IMR-90 (cell line): ENCODE results near the gene ENPP6. TPM values are rescaled to one million over a fixed set of nuclear protein-coding genes. Genes with fewer than 3 reads are reported as not detected.

ENCODE experiments used
- ATAC-seq: fragments of 200-7000 bp; cut with Tn5 transposase; 2 replicates; pipeline ENCODE4 v1.9.1; 2020; ENCODE audit warnings: low read depth, mild to moderate bottlenecking, moderate library complexity
- BruUV-seq: library from RNA; stranded (reverse); fragments of 400-500 nt; replicated peaks from 2 replicates; lab custom pipeline; 2021; lab: Mats Ljungman, UMichigan
- CTCF ChIA-PET: fragments of 300-600 bp; formaldehyde crosslinking; extraction: SDS; loops from one replicate; lab custom pipeline; 2021; ENCODE audit warnings: antibody characterized with exemption; lab: Yijun Ruan, JAX
- POLR2A ChIA-PET: fragments of 300-600 bp; sonication (Branson Sonifier 250); formaldehyde crosslinking; loops from one replicate; lab custom pipeline; 2022; ENCODE audit warnings: antibody characterized with exemption; ENCODE audit not compliant: unreplicated experiment; lab: Charles Lee
- DNase-seq: peaks from one replicate; pipeline ENCODE4 v3.0.0; 2013
- H2AFZ ChIP-seq: replicated peaks from 2 replicates; pipeline ENCODE3; 2013; ENCODE audit warnings: low read length, mild to moderate bottlenecking; ENCODE audit not compliant: poor library complexity
- H2AK5ac ChIP-seq: 2 replicates; pipeline ENCODE4 v1.6.1; 2013; ENCODE audit warnings: low read depth, low read length, inconsistent platforms
- H2AK9ac ChIP-seq: replicated peaks from 2 replicates; pipeline ENCODE3; 2013; ENCODE audit warnings: mild to moderate bottlenecking, low read depth, low read length, moderate library complexity; ENCODE audit not compliant: poor library complexity
- H2BK120ac ChIP-seq: 2 replicates; pipeline ENCODE4 v1.6.1; 2013; ENCODE audit warnings: low read depth, low read length, inconsistent platforms
- H2BK15ac ChIP-seq: 3 replicates; pipeline ENCODE4 v1.6.1; 2013; ENCODE audit warnings: low read depth, low read length, inconsistent platforms
- H2BK20ac ChIP-seq: 2 replicates; pipeline ENCODE4 v1.6.1; 2013; ENCODE audit warnings: low read depth, mild to moderate bottlenecking, inconsistent platforms, low read length, moderate library complexity
- H2BK5ac ChIP-seq: 2 replicates; pipeline ENCODE4 v1.6.1; 2013; ENCODE audit warnings: mild to moderate bottlenecking, low read depth, low read length, inconsistent platforms; ENCODE audit not compliant: poor library complexity, severe bottlenecking
- H3K14ac ChIP-seq: replicated peaks from 2 replicates; pipeline ENCODE4 v1.6.1; 2013; ENCODE audit warnings: low read depth, low read length, inconsistent platforms
- H3K18ac ChIP-seq: 2 replicates; pipeline ENCODE4 v1.6.1; 2013; ENCODE audit warnings: low read depth, low read length, control low read depth
- H3K23ac ChIP-seq: 2 replicates; pipeline ENCODE4 v1.6.1; 2013; ENCODE audit warnings: low read depth, low read length, inconsistent platforms
- H3K27ac ChIP-seq: 2 replicates; pipeline ENCODE4 v1.5.1; 2013; ENCODE audit warnings: mild to moderate bottlenecking, control low read depth, low read length; ENCODE audit not compliant: insufficient read depth
- H3K27me3 ChIP-seq: 2 replicates; pipeline ENCODE4 v1.6.1; 2013; ENCODE audit warnings: low read length; ENCODE audit not compliant: control insufficient read depth, insufficient read depth
- H3K36me3 ChIP-seq: 2 replicates; pipeline ENCODE4 v1.6.1; 2013; ENCODE audit warnings: low read length, mixed read lengths; ENCODE audit not compliant: control insufficient read depth, insufficient read depth
- H3K4ac ChIP-seq: 2 replicates; pipeline ENCODE4 v1.6.1; 2013; ENCODE audit warnings: low read depth, low read length, inconsistent platforms
- H3K4me1 ChIP-seq: 2 replicates; pipeline ENCODE4 v1.6.1; 2013; ENCODE audit warnings: low read length, mixed read lengths; ENCODE audit not compliant: control insufficient read depth, insufficient read depth
- H3K4me2 ChIP-seq: 2 replicates; pipeline ENCODE4 v1.6.1; 2013; ENCODE audit warnings: low read depth, mild to moderate bottlenecking, control low read depth, low read length, moderate library complexity
- H3K4me3 ChIP-seq: 2 replicates; pipeline ENCODE4 v1.5.1; 2013; ENCODE audit warnings: low read depth, mild to moderate bottlenecking, control low read depth, low read length, moderate library complexity; ENCODE audit not compliant: insufficient read depth
- H3K56ac ChIP-seq: 2 replicates; pipeline ENCODE4 v1.6.1; 2013; ENCODE audit warnings: low read length, inconsistent platforms; ENCODE audit not compliant: insufficient read depth; ENCODE audit errors: extremely low read depth
- H3K79me1 ChIP-seq, 2 experiments: 2 replicates each; pipeline ENCODE4 v1.6.1; 2013; ENCODE audit warnings: low read length in 2 of 2, inconsistent platforms in 1 of 2, low read depth in 1 of 2
- H3K9ac ChIP-seq: 2 replicates; pipeline ENCODE4 v1.6.1; 2013; ENCODE audit warnings: low read depth, low read length, control low read depth
- H3K9me1 ChIP-seq: 2 replicates; pipeline ENCODE4 v1.6.1; 2013; ENCODE audit warnings: low read length, inconsistent platforms; ENCODE audit not compliant: insufficient read depth
- H3K9me3 ChIP-seq: 2 replicates; pipeline ENCODE4 v1.6.1; 2013; ENCODE audit warnings: low read length; ENCODE audit not compliant: control insufficient read depth, insufficient read depth
- H4K20me1 ChIP-seq: 2 replicates; pipeline ENCODE4 v1.6.1; 2013; ENCODE audit warnings: low read length, inconsistent platforms; ENCODE audit not compliant: insufficient read depth
- H4K5ac ChIP-seq: 2 replicates; pipeline ENCODE4 v1.6.1; 2013; ENCODE audit warnings: mild to moderate bottlenecking, low read depth, low read length, control low read depth
- H4K8ac ChIP-seq, 2 experiments: 2 replicates each; pipeline ENCODE4 v1.6.1; 2013; ENCODE audit warnings: low read depth in 2 of 2, low read length in 2 of 2, control low read depth in 1 of 2, inconsistent platforms in 1 of 2
- H4K91ac ChIP-seq: 2 replicates; pipeline ENCODE4 v1.6.1; 2013; ENCODE audit warnings: low read depth, low read length, inconsistent platforms; ENCODE audit not compliant: insufficient read depth
- BHLHE40 ChIP-seq: fragments of 150-350 bp; IDR thresholded peaks from 2 replicates; pipeline ENCODE4 v1.6.1; 2016; ENCODE audit warnings: mild to moderate bottlenecking, low read depth, low read length
- WGBS, 2 experiments: methylation state at CpG; one replicate each; pipeline versions ENCODE4 v1.1.5 to v1.1.7; 2013; ENCODE audit warnings: missing lambda C conversion rate in 2 of 2; ENCODE audit not compliant: insufficient read length in 1 of 2; ENCODE audit errors: extremely low coverage in 2 of 2; 5-methylcytosine and 5-hydroxymethylcytosine counted together
- dilution Hi-C: fragments of 300-500 bp; cut with HindIII; formaldehyde crosslinking; loops from one replicate; pipeline ENCODE4 v1.14.3; 2018; ENCODE audit warnings: low sequenced_read_pairs; ENCODE audit not compliant: unreplicated experiment
- in situ Hi-C: fragments of 300-500 bp; cut with MboI; formaldehyde crosslinking; loops from 3 replicates; pipeline ENCODE4 v1.14.3; 2019; ENCODE audit warnings: low sequenced_read_pairs, inconsistent platforms, mixed read lengths
- intact Hi-C: fragments of 100-400 bp; cut with micrococcal nuclease; formaldehyde crosslinking; loops from 2 replicates; pipeline ENCODE4 v1.10.0; 2022
- polyA plus RNA-seq, 3 experiments: library from polyadenylated mRNA; depleted of rRNA; stranded (reverse); fragments of >200 nt; gene quantifications; 2 replicates each; pipeline ENCODE4 v1.2.3, GENCODE V29; 2012; ENCODE audit warnings: low replicate concordance in 1 of 3
- total RNA-seq: library from RNA; depleted of rRNA; stranded (reverse); fragments of >200 nt; gene quantifications from 2 replicates; pipeline ENCODE4 v1.2.3, GENCODE V29; 2012
- TF ChIP-seq, protein P1 (sequence below): conservative IDR thresholded peaks from 2 replicates; pipeline ENCODE4 v1.5.1; 2012; ENCODE audit warnings: mild to moderate bottlenecking, low read depth, low read length, improper control_type of control experiment

Gene ENPP6
- total and polyA plus RNA-seq, 2 of the 4 experiments (the other 2 are of a cell fraction), result not detected

DNA sequence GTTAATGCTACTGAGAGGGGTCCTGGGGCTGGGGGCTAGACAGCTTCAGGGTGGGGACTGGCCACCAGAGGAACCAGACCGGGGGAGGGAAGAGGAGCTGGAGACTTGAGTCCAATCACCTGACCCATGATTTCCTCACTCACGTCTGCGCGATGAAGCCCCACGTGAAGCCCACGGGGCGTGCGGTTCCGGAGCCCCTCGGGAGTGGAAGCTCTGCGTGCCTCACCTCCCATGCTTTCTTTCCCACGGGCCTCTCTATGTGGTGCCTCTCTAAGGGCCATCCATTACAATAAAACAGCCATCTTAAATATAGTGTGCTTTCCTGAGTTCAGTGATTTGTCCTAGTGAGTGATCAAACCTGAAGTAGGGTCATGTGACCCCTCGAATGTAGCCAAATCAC lies 119.9 kb downstream of the ENPP6 start:
- dilution Hi-C loops (no loop called here), intact Hi-C loops (loop anchor here (5.0 kb wide), 2 partner anchors 81 to 111 kb away; no protein-coding TSS in a partner anchor), in situ Hi-C loops (loop anchor here (5.0 kb wide), 1 partner anchor 261 kb away; no protein-coding TSS in a partner anchor)
- WGBS, 2 experiments, result 97% methylated on average over 7 of the region's 13 CpGs; no CpG with 5 or more reads in 1 of the 2 experiments
- no peaks in the 10 kb centered on the region; the same call in 1 of the 2 replicates for H3K27me3 ChIP-seq
- no peak overlapping the region for H4K8ac ChIP-seq
- H2AK5ac ChIP-seq, result no peak overlapping the region
- peaks cover 18% of the 10 kb centered on the region; the same call in 1 of the 2 replicates for H3K4me1 ChIP-seq
- CTCF ChIA-PET, result interaction anchor here (1.1 kb wide), 1 partner anchor 32 kb away, joined by 5 read pairs; no protein-coding TSS in a partner anchor
- no peak overlapping the region for H2BK120ac ChIP-seq
- no peak overlapping the region for H3K4me3 ChIP-seq
- no peak overlapping the region for H3K9ac ChIP-seq
- H3K79me1 ChIP-seq, result no peaks in the 10 kb centered on the region
- no peak overlapping the region for H2BK15ac ChIP-seq
- no peak overlapping the region for H3K56ac ChIP-seq
- no peak overlapping the region for H3K4me2 ChIP-seq
- no peak overlapping the region; the same call in 1 of the 2 replicates for H3K18ac ChIP-seq
- no peak overlapping the region for H2BK20ac ChIP-seq
- no peaks in the 10 kb centered on the region for H3K9me3 ChIP-seq
- no peaks in the 10 kb centered on the region for H3K36me3 ChIP-seq
- no peak overlapping the region for H3K14ac ChIP-seq
- POLR2A ChIA-PET, result no interaction called here
- 0 out of 2 replicates have a peak, but pooled peaks cover 7% of the 10 kb centered on the region for H3K9me1 ChIP-seq
- no peak overlapping the region for H2BK5ac ChIP-seq
- H4K91ac ChIP-seq, result no peak overlapping the region
- H4K20me1 ChIP-seq, result no peaks in the 10 kb centered on the region
- no peak overlapping the region for H2AK9ac ChIP-seq
- no peak overlapping the region for H3K27ac ChIP-seq
- no peak for TF ChIP-seq BHLHE40
- TF ChIP-seq, protein P1, sequence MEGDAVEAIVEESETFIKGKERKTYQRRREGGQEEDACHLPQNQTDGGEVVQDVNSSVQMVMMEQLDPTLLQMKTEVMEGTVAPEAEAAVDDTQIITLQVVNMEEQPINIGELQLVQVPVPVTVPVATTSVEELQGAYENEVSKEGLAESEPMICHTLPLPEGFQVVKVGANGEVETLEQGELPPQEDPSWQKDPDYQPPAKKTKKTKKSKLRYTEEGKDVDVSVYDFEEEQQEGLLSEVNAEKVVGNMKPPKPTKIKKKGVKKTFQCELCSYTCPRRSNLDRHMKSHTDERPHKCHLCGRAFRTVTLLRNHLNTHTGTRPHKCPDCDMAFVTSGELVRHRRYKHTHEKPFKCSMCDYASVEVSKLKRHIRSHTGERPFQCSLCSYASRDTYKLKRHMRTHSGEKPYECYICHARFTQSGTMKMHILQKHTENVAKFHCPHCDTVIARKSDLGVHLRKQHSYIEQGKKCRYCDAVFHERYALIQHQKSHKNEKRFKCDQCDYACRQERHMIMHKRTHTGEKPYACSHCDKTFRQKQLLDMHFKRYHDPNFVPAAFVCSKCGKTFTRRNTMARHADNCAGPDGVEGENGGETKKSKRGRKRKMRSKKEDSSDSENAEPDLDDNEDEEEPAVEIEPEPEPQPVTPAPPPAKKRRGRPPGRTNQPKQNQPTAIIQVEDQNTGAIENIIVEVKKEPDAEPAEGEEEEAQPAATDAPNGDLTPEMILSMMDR, result no peak
- no peak overlapping the region for H2AFZ ChIP-seq
- no peak for ATAC-seq
- no peak overlapping the region for H3K4ac ChIP-seq
- H3K23ac ChIP-seq, result no peak overlapping the region
- no peak for DNase-seq
- H4K5ac ChIP-seq, result no peak overlapping the region; the same call in 1 of the 2 replicates
- BruUV-seq, result no TSS peak
